GM10847 (cell line): ENCODE data around the gene MVB12B.

Experiments used
- POLR2A ChIP-seq: IDR thresholded peaks from 2 replicates; pipeline ENCODE4 v1.6.1; 2011; ENCODE audit not compliant: insufficient read length; ENCODE audit errors: extremely low read depth

The MVB12B gene

DNA sequence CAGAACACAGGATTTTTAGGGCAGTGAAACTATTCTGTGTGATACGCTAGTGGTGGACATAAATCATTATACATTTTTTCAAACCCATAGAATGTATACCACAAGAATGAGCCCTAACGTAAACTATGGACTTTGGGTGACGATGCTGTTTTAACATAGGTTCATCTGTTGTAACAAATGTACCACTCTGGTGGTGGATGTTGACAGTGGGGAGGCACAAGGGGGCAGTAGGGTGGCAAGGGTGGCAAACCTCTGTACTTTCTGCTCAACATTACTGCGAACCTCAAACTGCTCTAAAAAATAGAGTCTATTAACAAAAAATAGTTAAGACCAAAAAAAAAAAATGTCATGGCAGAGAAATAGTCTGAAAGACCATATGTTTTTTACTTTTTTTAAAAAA lies 9.1 kb upstream of the MVB12B start:
- no peak for TF ChIP-seq POLR2A

DNA sequence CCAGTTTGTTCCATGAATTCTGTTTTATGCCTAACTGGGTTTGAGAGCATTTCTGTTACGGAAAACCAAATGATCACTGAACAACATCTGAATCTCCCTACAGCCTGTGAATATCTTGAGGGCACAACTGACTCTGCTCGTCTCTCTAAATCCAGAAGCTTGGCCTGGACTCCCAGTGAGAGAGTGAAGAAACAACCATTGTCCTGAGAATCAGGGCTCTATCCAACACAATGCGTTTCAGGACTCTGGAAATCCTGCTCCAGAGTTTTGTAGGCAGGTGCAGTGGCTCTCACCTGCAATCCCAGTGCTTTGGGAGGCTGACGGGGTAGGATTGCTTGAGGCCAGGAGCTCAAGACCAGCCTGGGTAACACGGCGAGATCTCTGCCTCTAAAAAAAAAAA lies 7.8 kb upstream of the MVB12B start:
- no peak for TF ChIP-seq POLR2A

DNA sequence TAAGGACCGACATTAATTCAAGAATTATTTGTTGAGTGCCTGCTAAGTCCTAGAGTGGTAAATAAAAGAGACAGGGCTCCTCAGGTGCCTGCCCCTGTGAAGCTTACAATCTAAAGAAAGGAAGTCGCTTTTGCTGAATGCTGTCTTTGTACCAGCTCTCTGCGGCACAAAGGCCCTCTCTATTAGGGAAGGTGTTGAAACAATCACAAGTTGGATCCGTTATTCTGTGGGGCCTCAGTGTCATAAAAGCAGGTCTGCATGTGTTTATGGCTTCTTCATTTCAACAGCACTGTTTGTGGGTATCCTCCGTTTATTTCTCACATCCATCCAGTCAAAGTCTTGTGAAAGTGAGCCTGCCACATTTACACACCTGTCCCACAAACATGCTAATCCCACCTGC lies 7.0 kb upstream of the MVB12B start:
- no peak for TF ChIP-seq POLR2A

DNA sequence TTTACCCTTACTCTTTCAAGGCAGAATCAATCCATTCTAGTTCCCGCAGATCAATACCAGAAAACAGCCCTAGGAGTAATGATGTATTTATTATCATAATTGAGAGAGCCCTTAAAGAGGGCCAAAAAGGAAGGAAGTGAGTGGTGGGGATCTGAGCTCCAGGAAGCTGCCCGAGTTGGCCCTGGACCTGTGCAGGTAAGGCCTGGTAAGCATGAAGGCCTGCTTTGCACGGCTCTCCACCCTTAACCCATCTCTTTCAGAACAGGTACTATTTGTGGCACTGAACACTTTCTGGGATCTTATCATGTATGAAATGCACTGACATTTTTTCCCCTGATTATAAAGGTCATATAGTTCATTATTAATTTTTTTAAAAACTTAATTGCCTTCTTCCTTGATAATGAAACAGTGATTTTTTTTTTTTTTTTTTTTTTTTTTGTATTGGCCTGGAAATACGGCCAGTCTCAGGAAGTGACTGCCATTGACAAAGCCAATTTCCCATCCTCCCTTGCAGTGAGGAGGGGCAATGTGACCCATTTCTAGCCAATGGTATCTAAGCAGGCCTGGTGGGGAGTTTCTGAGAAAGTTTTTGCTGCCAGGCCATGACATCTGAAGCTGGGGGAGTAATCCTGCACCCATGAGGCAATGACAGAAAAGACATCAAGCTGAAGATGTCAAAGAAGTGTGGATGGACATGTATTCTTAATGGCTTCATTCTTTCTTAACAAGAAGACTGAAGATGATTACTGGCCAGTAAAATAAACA lies 6.3 kb upstream of the MVB12B start:
- TF ChIP-seq POLR2A, result no peak

DNA sequence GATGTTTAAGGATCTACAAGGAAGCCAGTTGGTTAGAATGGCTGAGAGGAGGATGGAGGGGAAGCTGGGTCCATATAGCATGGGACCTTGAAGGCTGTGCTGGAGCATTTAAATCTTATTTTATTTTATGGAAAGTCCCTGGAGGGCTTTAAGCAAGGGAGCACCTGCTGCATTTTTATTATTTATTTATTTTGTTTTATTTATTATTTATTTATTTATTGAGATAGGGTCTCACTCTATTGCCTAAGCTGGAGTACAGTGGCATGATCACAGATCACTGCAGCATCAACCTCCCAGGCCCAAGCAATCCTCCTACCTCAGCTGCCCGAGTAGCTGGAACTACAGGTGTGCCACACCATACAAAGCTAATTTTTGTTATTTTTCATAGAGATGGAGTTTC lies 4.9 kb upstream of the MVB12B start:
- TF ChIP-seq POLR2A, result no peak

DNA sequence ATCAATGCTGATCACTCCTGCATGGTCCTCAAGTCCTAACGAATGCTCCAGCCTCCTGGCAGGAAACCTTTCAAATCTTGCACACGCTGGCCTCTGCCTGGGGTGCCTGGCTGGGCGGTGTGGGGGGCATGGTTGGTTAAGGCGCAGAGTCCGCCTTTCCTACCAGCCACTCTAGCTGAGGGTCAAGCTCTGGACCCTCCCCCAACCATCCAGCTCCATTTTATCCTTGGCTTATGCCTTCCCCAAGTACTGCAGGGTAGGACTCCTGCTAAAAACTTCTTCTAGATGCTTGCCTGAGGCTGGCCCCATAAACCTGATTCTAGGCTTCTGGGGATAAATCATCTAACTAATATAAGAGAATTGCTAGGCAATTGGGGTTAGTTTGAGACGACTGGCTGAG lies 808 bp upstream of the MVB12B start:
- no peak for TF ChIP-seq POLR2A

DNA sequence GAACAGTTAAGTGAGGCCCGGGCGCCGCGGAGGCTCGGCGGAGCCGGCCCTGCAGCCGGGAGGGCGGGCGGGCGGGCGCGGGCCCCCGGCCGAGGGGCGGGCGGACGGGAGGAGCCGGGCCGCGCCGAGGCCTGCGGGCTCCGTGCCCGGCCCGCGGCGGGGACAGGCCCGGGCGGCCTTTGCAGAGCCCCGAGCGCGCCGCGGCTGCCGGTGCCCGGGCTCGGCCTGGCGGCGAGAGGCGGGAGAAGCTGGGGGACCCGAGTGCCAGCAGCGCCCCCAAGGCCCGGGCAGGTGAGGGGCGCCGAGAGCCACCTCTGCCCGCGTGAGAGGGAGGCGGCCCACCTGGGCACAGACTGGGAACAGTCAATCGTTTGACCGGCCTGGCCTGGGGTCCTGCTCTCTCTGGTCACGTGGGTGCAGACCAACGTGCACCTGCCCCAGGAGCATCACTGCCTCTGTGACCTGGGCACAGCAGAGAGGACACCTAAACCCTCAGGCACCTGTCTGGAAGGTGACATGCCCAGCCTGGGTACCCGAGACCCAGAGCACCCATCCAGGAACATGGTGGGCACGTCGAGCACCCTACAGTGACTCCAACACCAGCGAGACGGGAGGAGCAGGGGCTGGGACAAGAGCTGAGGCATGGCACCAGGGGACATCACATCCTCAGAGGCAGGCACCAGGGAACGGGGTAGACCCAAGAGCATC lies 531 bp downstream of the MVB12B start:
- no peak for TF ChIP-seq POLR2A

DNA sequence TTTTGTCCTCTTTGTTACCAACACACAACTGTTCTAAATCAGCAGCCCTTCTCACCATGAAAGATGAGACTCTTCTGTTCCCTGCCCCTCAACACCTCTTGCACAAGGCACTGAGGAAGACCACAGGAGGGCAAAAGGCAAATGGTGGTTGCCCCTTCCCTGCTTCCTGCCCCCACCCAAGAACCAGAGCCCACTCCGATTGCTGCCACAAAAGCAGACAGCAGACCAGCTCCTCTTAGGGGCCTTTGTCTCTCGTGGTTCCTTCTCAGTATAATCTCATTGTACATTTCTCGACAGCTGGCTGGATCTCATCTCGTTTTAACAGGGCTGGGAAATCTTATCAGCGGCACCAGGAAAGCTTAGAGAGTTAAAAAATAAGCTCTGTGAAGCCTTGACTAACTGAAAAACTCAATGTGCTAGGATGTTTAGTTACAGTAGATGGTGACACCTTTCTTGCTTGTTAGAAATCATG lies 1.1 kb downstream of the MVB12B start:
- TF ChIP-seq POLR2A, result no peak

DNA sequence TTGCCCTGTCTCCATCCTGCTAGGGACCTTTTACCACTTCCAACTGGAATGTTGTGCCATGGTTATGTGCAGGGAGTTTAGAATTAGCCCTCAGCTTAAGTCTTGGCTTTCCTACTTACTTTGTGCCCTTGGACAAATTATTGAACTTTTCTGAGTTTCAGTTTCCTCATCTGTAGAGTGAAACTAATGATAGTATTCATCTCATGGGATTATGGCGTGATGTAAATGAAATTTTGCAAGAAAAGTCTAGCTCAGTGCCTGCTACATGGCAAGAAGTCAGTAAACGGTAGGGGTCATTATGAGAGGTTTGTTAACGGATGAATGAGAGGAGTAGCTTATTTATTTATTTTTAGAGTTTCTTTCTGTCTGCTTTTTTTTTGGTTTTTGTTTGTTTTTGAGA lies 1.8 kb downstream of the MVB12B start:
- TF ChIP-seq POLR2A, result no peak

DNA sequence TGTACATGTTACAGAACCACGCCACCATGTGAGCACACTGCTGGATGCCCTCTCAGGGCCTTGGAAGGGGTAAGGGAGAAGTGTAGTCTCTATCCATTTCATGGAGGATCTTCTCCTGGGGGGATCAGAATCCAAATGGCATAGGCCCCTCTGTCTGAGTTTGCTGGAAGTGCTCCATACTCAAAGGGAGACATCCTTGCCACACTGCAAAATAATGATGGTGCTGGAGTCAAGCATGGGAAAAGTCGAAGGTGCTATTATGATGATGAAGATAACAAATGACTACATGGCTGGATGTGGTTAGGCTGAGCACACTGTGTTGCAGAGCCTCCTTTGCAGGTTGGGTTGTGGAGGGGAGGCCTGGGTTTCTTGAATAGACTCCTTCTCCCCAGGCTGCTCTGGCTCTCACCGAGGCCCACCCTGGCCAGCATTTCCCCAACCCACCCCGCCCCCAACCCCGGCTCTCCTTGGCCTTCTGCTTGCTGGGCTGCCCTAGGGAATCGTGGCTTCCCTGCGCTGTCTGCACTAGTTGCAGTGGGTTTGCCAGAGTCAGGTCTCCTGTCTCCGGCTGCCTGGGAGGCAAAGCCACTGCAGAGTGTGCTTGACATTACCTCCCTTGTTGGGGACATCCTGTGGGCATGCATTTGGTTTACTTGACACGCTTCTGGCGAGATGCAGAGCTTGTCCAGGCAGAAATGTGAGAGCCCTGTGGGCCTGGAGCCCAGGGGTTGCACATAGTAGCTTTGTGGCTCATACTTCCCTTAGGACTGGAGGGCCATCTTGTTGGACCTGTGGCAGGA lies 3.0 kb downstream of the MVB12B start:
- no peak for TF ChIP-seq POLR2A

DNA sequence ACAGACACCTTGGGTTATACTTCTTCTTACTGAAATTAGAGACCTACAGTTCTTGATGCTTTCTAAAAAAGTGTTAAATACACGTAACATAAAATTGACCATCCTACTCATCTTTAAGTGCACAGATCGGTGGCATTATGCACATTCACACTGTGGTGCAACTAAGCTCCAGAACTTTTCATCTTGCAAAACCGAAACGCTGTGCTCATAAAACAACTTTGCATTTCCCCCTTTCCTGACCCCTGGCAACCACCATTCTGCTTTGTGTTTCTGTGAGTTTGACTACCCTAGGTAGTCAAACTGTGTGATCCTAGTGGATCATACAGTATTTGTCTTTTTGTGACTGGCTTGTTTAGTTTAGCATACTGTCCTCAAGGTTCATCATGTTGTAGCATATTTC lies 3.9 kb downstream of the MVB12B start:
- TF ChIP-seq POLR2A, result no peak

DNA sequence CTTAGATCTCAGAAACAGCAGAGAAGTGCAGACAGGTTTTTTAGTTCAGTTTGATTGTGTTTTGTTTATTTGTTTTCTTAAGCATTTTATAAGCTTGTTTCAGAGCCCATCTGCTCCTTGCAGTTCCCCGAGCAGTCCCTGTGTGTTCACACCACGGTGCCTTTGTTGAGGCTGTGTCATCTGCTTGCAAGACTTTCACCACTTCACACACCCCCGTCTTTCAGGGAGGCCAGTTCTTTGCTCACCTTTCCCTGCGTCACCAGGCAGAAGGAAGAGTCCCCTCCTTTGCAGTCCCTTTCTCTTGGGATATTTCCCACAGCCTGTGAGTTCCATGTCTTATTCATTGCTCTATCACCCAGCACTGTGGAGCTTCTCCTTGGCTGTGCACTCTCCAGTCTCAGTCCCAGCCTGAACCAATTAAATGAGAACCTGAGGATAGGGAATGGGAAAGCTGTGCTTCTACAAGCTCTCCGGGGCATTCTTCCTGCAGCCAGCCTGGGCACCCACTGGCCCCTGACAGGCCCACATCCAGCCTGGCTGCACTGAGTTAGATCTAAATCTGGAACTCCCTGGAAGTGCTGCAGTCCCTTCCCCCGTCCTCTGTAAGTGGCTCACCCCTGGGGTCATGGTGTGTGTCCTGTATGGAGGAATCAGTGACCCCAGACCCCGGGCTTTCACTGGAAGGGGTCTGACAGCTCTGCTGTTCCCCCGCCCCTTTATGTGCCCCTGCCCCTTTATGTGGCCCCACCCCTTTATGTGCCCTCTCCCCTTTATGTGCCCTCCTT lies 5.5 kb downstream of the MVB12B start:
- no peak for TF ChIP-seq POLR2A

DNA sequence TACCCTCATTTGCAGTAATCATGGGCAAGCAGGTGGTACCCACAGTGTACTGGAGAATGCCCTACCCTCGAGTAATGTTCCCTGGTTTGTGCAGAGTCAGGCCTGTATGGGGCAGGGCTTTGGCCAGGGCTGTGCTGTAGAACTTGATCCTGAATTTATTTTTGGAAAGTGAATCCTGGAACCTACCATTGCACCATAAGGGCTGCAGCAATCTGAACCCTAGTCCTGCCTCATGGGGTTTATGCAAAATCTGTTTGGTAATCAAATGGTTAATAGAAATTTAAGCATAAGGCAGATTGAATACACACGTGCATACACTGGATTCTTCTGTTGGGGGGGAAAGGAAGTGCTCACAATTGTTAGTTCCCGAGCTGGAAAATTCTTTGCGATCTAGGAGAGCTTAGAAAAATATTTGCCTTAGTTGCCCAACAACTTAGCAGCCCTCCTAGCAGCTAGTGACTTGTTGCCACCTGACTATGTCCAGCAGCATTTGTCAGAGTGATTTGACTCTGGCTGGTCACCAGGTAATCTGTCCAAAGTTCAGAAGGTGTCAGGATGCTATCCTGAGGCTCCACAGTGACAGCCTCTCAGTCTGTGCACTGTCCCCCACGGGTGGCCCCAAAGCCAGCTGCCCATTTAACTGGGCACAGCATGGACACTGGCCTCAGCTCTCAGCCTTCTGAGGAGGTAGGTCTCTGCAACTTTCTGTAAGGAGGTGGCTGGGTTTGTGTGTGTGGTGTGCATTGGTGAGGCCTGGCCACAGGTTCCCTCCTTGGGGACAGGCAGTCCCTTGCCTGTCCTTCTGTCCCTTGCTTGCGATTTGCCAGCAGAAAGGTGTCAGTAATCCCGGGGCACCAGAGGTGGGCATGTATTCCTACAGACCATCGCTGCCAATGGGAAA lies 8.3 kb downstream of the MVB12B start:
- TF ChIP-seq POLR2A, result no peak
